ENCODE data around the gene CEP350. TPM values are rescaled to one million over a fixed set of nuclear protein-coding genes. Genes with fewer than 3 reads are reported as not detected.

The CEP350 gene
- total RNA-seq, 1 experiment from 2014 or later: 42.2 TPM

- DNase-seq (ENCODE audit: low spot score): no peak
- H3K4me3 ChIP-seq (ENCODE audit: low read depth, low read length, poor library complexity, severe bottlenecking): no peak overlapping the region
- H3K27me3 ChIP-seq (replicated peaks; ENCODE audit: insufficient read depth, low read depth, low read length, poor library complexity): no peaks in the 10 kb centered on the region
- no TSS peak for BruUV-seq (replicated peaks)
- H3K36me3 ChIP-seq (ENCODE audit: insufficient read depth, low read length, poor library complexity, severe bottlenecking): no peaks in the 10 kb centered on the region
- ChIA-PET CTCF (no interaction called here), POLR2A (ENCODE audit: low non-redundant PET) (interaction anchor here (0.6 kb wide), 1 partner anchor 121 kb away, joined by 3 read pairs; no protein-coding TSS in a partner anchor)
- H3K4me1 ChIP-seq (ENCODE audit: insufficient read depth, low read length, poor library complexity, severe bottlenecking): peaks cover 24% of the 10 kb centered on the region
- H3K9me3 ChIP-seq (ENCODE audit: low read depth, low read length, poor library complexity, severe bottlenecking): no peaks in the 10 kb centered on the region
- H3K27ac ChIP-seq (ENCODE audit: low read depth, low read length, poor library complexity, severe bottlenecking): no peak overlapping the region
- intact Hi-C loops (cut with micrococcal nuclease; ENCODE audit: unreplicated experiment): no loop called here
- TF ChIP-seq CTCF (conservative IDR thresholded peaks at IDR 0.05; ENCODE audit: low read depth, low read length): no peak
- no peak for TF ChIP-seq EZH2 (IDR thresholded peaks at IDR 0.05; ENCODE audit: borderline replicate concordance, low read depth, low read length, poor library complexity, severe bottlenecking)
Measured at GRCh38 chr1:180158149-180159147, 203.8 kb downstream of the CEP350 start.

- Histone ChIP-seq H3K27me3 (replicated peaks; ENCODE audit: insufficient read depth, low read depth, low read length, poor library complexity) (no peaks in the 10 kb centered on the region), H3K9me3 (ENCODE audit: low read depth, low read length, poor library complexity, severe bottlenecking) (no peaks in the 10 kb centered on the region), H3K4me3 (ENCODE audit: low read depth, low read length, poor library complexity, severe bottlenecking) (no peak overlapping the region), H3K27ac (ENCODE audit: low read depth, low read length, poor library complexity, severe bottlenecking) (no peak overlapping the region), H3K36me3 (ENCODE audit: insufficient read depth, low read length, poor library complexity, severe bottlenecking) (no peaks in the 10 kb centered on the region), H3K4me1 (ENCODE audit: insufficient read depth, low read length, poor library complexity, severe bottlenecking) (peaks cover 22% of the 10 kb centered on the region)
- DNase-seq (ENCODE audit: low spot score): no peak
- intact Hi-C loops (cut with micrococcal nuclease; ENCODE audit: unreplicated experiment): loop anchor here (5.0 to 10.0 kb wide), 2 partner anchors 206 to 288 kb away; partner anchors contain the start of gene CEP350
- ChIA-PET POLR2A (ENCODE audit: low non-redundant PET) (no interaction called here), CTCF (no interaction called here)
- TF ChIP-seq EZH2 (IDR thresholded peaks at IDR 0.05; ENCODE audit: borderline replicate concordance, low read depth, low read length, poor library complexity, severe bottlenecking) (no peak), CTCF (conservative IDR thresholded peaks at IDR 0.05; ENCODE audit: low read depth, low read length) (no peak)
- no TSS peak for BruUV-seq (replicated peaks)
Measured at GRCh38 chr1:180160357-180160756, 205.7 kb downstream of the CEP350 start.

DNA sequence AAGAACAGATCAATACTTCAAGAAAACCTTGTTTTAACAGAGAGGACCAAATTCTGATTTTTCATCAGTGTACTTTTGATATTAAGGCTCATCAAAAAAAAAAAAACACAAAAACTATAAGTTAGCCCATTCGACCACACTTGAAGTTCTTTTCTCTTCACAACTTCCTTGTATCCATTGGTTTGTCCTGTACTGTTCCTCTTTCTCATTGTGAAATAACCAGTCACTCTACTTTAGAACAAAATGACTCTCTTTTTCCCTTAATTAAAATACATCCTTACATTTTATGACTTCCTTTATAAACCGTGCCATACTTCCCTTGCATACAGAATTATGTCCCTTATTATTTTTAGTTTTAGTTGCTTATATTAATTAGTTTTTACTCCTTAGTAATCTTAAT is 208.4 kb downstream of the CEP350 start:
- no TSS peak for BruUV-seq (replicated peaks)
- no peaks in the 10 kb centered on the region for H3K27me3 ChIP-seq (replicated peaks; ENCODE audit: insufficient read depth, low read depth, low read length, poor library complexity)
- no peak overlapping the region for H3K4me3 ChIP-seq (ENCODE audit: low read depth, low read length, poor library complexity, severe bottlenecking)
- intact Hi-C loops (cut with micrococcal nuclease; ENCODE audit: unreplicated experiment): loop anchor here (5.0 to 10.0 kb wide), 2 partner anchors 208 to 291 kb away; partner anchors contain the start of gene CEP350
- no peaks in the 10 kb centered on the region for H3K36me3 ChIP-seq (ENCODE audit: insufficient read depth, low read length, poor library complexity, severe bottlenecking)
- no peak for DNase-seq (ENCODE audit: low spot score)
- ChIA-PET CTCF (no interaction called here), POLR2A (ENCODE audit: low non-redundant PET) (no interaction called here)
- no peaks in the 10 kb centered on the region for H3K9me3 ChIP-seq (ENCODE audit: low read depth, low read length, poor library complexity, severe bottlenecking)
- peaks cover 33% of the 10 kb centered on the region for H3K4me1 ChIP-seq (ENCODE audit: insufficient read depth, low read length, poor library complexity, severe bottlenecking)
- no peak for TF ChIP-seq EZH2 (IDR thresholded peaks at IDR 0.05; ENCODE audit: borderline replicate concordance, low read depth, low read length, poor library complexity, severe bottlenecking)
- TF ChIP-seq CTCF (conservative IDR thresholded peaks at IDR 0.05; ENCODE audit: low read depth, low read length): no peak
- no peak overlapping the region for H3K27ac ChIP-seq (ENCODE audit: low read depth, low read length, poor library complexity, severe bottlenecking)

Other genes starting within 250 kb of the CEP350 start
- not detected in 2 replicates for gene FAM163A, start 211.5 kb upstream of the CEP350 start, total RNA-seq (2021)
- gene TOR1AIP2, start 77.0 kb upstream of the CEP350 start, total RNA-seq (2021): 85.9 and 100 TPM in 2 replicates
- 25.9 and 31.9 TPM in 2 replicates for gene TOR1AIP1, start 72.5 kb upstream of the CEP350 start, total RNA-seq (2021)
- gene QSOX1, start 200.1 kb downstream of the CEP350 start, total RNA-seq (2021): 69.0 and 69.7 TPM in 2 replicates